D721Med (cell line): Measurements from ENCODE around the gene CHST14.

ENCODE experiments used
- DNase-seq: peaks from one replicate; pipeline ENCODE4 v3.0.0; 2011; ENCODE audit warnings: low spot score; ENCODE audit not compliant: insufficient read length
- FAIRE-seq: peaks from 2 replicates; lab custom pipeline; 2011; peaks lifted over from hg19 to GRCh38; lab: Jason Lieb, UNC
- TF ChIP-seq, protein P1 (sequence below): IDR thresholded peaks from 2 replicates; pipeline ENCODE4 v1.5.1; 2012; ENCODE audit warnings: mild to moderate bottlenecking, control low read depth; ENCODE audit not compliant: insufficient read depth; ENCODE audit errors: missing control alignments

Gene CHST14

DNA sequence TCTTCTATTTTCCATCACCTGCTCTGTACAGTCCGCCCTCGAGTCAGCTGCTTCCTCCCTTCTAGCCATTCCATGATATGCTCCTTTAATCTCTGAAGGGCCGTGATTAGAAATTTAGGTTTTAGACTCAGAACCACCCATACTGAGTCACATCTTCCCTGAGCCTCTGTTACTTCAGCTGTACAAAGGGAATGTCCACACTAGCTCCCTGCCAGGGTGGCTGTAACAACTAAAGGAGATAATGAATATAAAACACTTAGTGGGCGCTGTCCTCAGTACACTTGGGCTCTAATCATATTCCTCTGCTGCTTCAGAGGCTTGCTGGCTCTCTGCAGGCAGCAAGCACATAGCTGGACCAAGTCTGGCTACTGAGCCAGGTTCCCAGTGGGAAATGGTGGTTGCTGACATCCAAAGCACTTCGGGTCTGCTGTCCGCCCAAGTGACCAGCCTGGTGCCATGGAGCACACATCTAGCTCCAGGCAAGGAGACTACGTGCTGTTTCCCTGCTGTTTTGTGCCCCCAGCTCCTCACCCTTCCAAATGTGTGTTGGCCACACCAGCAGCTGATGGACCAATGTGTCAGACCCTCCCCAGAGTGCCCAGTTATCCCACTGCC lies 901 bp upstream of the CHST14 start:
- TF ChIP-seq, protein P1, sequence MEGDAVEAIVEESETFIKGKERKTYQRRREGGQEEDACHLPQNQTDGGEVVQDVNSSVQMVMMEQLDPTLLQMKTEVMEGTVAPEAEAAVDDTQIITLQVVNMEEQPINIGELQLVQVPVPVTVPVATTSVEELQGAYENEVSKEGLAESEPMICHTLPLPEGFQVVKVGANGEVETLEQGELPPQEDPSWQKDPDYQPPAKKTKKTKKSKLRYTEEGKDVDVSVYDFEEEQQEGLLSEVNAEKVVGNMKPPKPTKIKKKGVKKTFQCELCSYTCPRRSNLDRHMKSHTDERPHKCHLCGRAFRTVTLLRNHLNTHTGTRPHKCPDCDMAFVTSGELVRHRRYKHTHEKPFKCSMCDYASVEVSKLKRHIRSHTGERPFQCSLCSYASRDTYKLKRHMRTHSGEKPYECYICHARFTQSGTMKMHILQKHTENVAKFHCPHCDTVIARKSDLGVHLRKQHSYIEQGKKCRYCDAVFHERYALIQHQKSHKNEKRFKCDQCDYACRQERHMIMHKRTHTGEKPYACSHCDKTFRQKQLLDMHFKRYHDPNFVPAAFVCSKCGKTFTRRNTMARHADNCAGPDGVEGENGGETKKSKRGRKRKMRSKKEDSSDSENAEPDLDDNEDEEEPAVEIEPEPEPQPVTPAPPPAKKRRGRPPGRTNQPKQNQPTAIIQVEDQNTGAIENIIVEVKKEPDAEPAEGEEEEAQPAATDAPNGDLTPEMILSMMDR: no peak
- FAIRE-seq: no peak
- DNase-seq: no peak

DNA sequence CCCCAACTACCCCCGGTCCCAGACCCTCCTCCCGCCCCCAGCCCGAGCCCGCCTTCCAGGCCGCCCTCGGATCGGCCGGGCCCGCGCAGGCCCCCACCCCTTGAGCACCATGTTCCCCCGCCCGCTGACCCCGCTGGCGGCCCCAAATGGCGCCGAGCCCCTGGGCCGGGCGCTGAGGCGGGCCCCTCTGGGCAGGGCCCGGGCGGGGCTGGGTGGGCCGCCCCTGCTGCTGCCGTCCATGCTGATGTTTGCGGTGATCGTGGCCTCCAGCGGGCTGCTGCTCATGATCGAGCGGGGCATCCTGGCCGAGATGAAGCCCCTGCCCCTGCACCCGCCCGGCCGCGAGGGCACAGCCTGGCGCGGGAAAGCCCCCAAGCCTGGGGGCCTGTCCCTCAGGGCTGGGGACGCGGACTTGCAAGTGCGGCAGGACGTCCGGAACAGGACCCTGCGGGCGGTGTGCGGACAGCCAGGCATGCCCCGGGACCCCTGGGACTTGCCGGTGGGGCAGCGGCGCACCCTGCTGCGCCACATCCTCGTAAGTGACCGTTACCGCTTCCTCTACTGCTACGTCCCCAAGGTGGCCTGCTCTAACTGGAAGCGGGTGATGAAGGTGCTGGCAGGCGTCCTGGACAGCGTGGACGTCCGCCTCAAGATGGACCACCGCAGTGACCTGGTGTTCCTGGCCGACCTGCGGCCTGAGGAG lies 472 bp downstream of the CHST14 start:
- no peak for FAIRE-seq
- TF ChIP-seq, protein P1: no peak
- no peak for DNase-seq

DNA sequence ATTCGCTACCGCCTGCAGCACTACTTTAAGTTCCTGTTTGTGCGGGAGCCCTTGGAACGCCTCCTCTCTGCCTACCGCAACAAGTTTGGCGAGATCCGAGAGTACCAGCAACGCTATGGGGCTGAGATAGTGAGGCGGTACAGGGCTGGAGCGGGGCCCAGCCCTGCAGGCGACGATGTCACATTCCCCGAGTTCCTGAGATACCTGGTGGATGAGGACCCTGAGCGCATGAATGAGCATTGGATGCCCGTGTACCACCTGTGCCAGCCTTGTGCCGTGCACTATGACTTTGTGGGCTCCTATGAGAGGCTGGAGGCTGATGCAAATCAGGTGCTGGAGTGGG lies 995 bp downstream of the CHST14 start:
- FAIRE-seq: no peak
- TF ChIP-seq, protein P1: no peak
- peak; percentile 11 for DNase-seq

DNA sequence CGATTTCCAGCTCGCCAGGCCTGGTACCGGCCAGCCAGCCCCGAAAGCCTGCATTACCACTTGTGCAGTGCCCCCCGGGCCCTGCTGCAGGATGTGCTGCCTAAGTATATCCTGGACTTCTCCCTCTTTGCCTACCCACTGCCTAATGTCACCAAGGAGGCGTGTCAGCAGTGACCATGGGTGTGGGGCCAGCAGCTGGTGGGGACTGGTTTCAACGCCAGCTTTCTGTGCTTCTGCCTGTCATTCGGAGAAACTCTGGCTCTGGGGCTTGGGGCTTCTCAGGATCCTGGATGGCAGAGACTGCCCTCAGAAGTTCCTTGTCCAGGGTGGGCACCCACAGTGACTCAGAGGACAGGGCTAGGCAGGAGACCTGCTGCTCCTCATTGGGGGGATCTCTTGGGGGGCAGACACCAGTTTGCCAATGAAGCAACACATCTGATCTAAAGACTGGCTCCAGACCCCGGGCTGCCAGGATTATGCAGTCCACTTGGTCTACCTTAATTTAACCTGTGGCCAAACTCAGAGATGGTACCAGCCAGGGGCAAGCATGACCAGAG lies 1.5 kb downstream of the CHST14 start:
- TF ChIP-seq, protein P1: no peak
- DNase-seq (no peak), FAIRE-seq (no peak)

DNA sequence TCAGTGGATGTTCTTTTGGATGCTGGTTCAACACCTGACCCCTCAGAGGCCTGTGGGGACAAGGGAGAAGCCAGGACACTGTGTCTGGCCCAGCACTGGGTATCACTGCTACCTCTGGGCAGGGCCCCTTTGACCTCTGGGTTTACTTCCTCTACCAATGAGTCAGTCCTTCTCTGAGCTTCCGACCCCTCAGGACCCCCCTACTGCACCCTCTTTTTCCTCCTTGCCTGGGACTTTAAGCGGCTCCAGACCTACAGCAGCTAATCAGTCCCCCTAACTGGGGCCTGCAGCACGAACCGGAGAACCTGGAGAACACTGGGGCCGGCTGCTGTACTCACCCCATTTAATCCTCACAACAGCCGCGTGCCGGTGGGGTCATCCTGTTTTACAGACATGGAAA lies 3.8 kb downstream of the CHST14 start:
- TF ChIP-seq, protein P1: no peak
- DNase-seq (no peak), FAIRE-seq (no peak)

DNA sequence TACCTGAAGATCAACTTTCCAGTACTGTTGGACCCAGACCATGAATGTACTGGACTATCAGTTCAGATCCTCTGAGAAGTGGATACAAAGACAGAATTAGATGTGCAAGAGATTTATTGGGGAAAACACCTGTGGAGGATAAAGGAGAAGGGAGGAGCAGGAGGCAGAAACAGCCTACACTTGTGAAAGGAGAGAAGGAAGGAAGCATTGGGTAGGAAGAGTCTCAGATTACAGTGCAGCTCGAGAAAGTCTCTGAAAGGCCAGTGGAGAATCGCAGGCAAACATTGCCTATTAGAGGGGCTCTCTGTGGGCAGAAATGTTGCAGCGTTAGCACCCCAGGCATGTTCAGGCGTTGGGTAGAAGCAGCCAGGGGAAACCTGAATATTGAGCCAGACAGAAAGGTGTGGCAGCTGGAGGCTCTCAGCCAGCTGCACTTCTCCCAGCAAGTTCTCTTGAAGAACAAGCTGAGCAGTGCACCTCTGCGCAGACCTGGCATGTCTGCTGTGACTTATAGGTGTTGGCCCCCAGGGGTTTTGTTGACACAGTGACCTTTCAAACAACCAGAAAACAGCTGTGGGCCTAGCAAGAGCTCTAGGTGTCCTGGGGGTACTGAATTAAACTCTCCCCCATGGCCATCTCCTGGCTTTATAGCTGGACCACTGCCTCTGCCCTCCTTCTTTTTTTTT lies 7.0 kb downstream of the CHST14 start:
- TF ChIP-seq, protein P1: no peak
- DNase-seq (no peak), FAIRE-seq (no peak)

DNA sequence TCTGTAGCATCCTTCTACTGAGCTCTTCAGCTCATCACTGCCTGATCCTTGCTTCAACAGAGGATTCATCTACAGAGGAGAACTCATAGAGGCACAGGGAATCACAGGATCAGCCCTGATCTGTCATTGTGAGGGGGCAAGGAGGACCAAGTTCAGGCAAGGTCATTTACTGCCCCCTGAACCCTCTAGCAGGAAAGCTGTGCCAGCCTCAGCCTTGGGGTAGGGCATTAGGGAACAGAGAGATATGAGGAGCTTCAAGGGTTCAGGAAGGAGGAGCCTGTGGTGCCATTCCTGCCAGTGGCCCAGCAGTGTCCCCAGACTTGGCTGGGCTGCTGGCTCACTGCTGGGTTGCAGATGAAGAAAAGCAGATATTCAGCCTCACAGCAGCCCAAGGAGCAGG lies 8.2 kb downstream of the CHST14 start:
- TF ChIP-seq, protein P1: no peak
- DNase-seq (no peak), FAIRE-seq (no peak)
